Endothelial cell (in vitro differentiated cells): ENCODE results near the gene ADCY3. TPM values are rescaled to one million over a fixed set of nuclear protein-coding genes. Genes with fewer than 3 reads are reported as not detected.
A peak's percentile ranks its signal among the peaks of the same experiment; 100 is the strongest.

Source experiments
- DNase-seq: peaks from one replicate; pipeline ENCODE4 v3.0.0; 2021; ENCODE audit warnings: low spot score
- H3K27ac Mint-ChIP-seq: one replicate; pipeline ENCODE4 v1.8.0; 2021; ENCODE audit warnings: mixed read lengths, inconsistent platforms; ENCODE audit not compliant: unreplicated experiment
- H3K27me3 Mint-ChIP-seq: one replicate; pipeline ENCODE4 v1.8.0; 2021; ENCODE audit warnings: mild to moderate bottlenecking, moderate library complexity, mixed read lengths, inconsistent platforms; ENCODE audit not compliant: unreplicated experiment
- H3K36me3 Mint-ChIP-seq: one replicate; pipeline ENCODE4 v1.8.0; 2021; ENCODE audit warnings: mild to moderate bottlenecking, low read depth, mixed read lengths, inconsistent platforms; ENCODE audit not compliant: unreplicated experiment
- H3K4me1 Mint-ChIP-seq: one replicate; pipeline ENCODE4 v1.8.0; 2021; ENCODE audit warnings: mild to moderate bottlenecking, mixed read lengths, inconsistent platforms; ENCODE audit not compliant: unreplicated experiment
- H3K4me3 Mint-ChIP-seq: one replicate; pipeline ENCODE4 v1.8.0; 2021; ENCODE audit warnings: mild to moderate bottlenecking, mixed read lengths, inconsistent platforms; ENCODE audit not compliant: unreplicated experiment
- H3K9me3 Mint-ChIP-seq: one replicate; pipeline ENCODE4 v1.8.0; 2021; ENCODE audit warnings: mixed read lengths, inconsistent platforms; ENCODE audit not compliant: unreplicated experiment
- total RNA-seq: library from RNA; stranded (reverse); fragmentation: NEBNext Ultra II Directional; extraction: Animal tissue kit (Norgen Biotek cat#: 25700); gene quantifications from one replicate; pipeline ENCODE4 v1.2.1, GENCODE V29; 2021; ENCODE audit not compliant: unreplicated experiment
- TF ChIP-seq, protein P1 (sequence below): fragments of 200-600 bp; sonication (generic); IDR thresholded peaks from one replicate; pipeline ENCODE4 v1.5.0; 2021; ENCODE audit warnings: antibody characterized with exemption; ENCODE audit not compliant: unreplicated experiment

ADCY3 gene
- total RNA-seq, 1 donor from 2014 or later: 88.0 TPM

DNA sequence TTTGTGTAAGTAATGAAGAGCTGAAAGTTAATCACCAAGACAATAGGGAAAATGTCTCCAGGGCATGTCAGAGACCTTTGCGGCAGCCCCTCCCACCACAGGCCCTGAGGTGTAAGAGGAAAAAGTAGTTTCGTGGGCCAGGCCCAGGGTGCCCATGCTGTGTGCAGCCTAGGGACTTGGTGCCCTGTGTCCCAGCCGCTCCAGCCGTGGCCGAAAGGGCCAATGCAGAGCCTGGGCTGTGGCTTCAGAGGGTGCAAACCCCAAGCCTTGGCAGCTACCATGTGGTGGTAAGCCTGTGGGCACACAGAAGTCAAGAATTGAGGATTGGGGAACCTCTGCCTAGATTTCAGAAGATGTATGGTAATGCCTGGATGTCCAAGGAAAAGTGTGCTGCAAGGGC lies 74.3 kb downstream of the ADCY3 start:
- TF ChIP-seq, protein P1, sequence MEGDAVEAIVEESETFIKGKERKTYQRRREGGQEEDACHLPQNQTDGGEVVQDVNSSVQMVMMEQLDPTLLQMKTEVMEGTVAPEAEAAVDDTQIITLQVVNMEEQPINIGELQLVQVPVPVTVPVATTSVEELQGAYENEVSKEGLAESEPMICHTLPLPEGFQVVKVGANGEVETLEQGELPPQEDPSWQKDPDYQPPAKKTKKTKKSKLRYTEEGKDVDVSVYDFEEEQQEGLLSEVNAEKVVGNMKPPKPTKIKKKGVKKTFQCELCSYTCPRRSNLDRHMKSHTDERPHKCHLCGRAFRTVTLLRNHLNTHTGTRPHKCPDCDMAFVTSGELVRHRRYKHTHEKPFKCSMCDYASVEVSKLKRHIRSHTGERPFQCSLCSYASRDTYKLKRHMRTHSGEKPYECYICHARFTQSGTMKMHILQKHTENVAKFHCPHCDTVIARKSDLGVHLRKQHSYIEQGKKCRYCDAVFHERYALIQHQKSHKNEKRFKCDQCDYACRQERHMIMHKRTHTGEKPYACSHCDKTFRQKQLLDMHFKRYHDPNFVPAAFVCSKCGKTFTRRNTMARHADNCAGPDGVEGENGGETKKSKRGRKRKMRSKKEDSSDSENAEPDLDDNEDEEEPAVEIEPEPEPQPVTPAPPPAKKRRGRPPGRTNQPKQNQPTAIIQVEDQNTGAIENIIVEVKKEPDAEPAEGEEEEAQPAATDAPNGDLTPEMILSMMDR: no peak
- Mint-ChIP-seq H3K27me3 (peaks cover 15% of the 10 kb centered on the region), H3K9me3 (no peaks in the 10 kb centered on the region), H3K36me3 (peaks cover 36% of the 10 kb centered on the region), H3K4me1 (peaks cover 8% of the 10 kb centered on the region), H3K4me3 (peak overlapping the region; percentile 31), H3K27ac (no peak overlapping the region)
- DNase-seq: no peak

DNA sequence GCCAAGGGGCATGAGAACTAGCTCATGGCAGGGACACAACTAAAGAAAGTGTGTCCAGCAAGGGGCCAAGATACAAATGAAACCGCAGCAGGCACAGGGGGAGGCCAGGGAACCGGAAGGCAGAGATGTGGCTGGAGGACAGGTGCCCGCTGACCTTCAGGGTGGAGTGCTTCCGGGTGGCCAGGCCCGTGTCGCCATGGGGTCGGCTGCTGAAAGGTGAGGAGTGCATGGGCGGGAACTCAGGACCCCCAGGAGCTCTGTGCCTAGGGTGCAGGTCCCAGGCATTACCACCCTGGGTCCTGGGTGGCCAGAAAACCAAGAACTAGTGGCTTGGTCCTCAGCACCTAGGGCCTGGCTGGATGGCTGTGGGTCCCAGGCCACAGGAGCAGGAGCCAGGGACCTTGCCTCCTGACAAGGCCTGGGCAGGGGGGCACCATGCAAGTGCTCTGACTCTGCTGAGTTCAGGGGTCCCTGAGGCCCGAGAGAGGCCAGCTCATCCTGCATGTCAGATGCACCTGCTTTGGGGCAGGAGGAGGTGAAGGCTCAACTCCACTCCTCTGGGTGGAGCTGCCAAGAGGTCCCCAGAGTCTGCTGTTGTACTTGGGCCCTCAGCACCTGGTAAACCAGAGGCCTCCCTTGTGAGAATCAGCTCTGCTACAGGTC lies 75.9 kb downstream of the ADCY3 start:
- no peaks in the 10 kb centered on the region for H3K9me3 Mint-ChIP-seq
- H3K36me3 Mint-ChIP-seq: peaks cover 28% of the 10 kb centered on the region
- H3K4me1 Mint-ChIP-seq: peaks cover 14% of the 10 kb centered on the region
- H3K27ac Mint-ChIP-seq: peak overlapping the region; percentile 0
- H3K4me3 Mint-ChIP-seq: no peak overlapping the region
- H3K27me3 Mint-ChIP-seq: peaks cover 16% of the 10 kb centered on the region
- no peak for DNase-seq
- TF ChIP-seq, protein P1: no peak

DNA sequence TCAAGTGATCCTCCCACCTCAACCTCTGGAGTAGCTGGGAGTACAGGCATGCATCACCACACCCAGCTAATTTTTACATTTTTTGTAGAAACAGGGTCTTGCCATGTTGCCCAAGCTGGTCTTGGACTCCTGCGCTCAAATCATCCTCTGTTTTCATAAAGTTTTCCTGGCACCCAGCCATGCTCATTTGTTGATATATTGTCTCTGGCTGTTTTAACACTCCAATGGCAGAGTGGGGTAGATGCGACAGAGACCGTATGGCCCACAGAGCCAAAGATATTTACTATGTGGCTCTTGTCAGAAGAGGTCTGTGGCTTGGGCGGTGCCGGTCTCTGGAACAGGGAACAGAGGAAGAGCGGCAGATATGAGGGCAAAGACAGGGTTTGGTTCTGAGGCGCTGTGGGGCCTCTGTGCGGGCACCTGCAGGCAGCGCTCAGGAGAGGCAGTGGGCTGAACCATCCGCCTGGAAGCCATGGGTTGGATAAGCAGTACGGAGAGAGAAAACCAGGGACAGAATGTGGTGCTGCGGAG lies 76.6 kb downstream of the ADCY3 start:
- H3K27me3 Mint-ChIP-seq: peaks cover 18% of the 10 kb centered on the region
- TF ChIP-seq, protein P1: no peak

DNA sequence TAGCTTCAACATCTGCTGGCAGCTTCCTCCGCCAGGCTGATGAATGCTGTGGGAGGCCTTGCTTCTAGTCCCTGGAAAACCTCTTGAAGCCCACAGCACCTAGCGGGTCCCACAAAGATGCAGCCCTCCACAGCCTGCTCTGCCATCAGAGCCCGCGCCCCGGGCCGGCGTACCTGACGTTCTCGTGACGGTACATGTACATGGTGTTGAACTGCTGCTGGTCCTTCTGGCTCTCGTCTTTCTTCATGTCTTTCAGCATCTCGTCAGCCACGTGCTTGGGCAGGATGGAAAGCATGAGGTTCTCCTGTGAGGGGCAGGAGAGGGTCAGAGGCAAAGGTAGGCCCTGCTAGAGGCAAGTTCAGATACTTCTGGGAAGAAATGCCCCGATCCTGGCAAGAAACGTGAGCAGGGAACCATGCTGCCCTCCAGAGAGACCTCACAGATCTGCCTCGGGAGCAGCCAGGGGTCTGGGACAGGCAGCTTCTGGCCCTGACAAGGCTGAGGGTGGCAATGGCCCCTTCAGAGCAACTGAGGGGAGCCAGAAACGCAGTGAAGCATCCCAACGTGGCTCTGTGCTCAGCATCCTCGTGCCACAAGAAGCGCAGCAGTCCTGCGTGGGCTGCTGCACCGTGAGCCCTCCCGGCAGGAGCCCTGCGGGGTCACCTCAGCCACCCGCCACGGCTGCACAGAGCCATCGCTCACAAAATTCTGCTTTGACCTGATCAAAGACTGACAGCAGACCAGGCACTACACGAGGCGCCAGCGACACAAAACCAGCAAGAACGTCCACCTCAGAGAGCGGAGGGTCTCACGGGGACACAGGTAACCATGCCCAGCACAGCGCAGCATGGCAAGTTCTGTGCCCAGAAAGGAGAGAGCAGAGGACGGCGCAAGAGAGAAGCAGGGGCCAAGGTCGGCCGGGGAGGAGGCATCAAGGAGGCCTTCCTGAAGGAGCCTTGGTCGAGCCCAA lies 77.7 kb downstream of the ADCY3 start:
- peaks cover 14% of the 10 kb centered on the region for H3K4me1 Mint-ChIP-seq

More for the DNA sequence above, 76.6 kb downstream of the ADCY3 start:
- H3K36me3 Mint-ChIP-seq: peaks cover 28% of the 10 kb centered on the region
- H3K27ac Mint-ChIP-seq: peak overlapping the region; percentile 0
- no peaks in the 10 kb centered on the region for H3K9me3 Mint-ChIP-seq
- DNase-seq: no peak
- peaks cover 14% of the 10 kb centered on the region for H3K4me1 Mint-ChIP-seq
- H3K4me3 Mint-ChIP-seq: peak overlapping the region; percentile 11

More for the DNA sequence above, 77.7 kb downstream of the ADCY3 start:
- Mint-ChIP-seq H3K4me3 (peak overlapping the region; percentile 58), H3K36me3 (peaks cover 31% of the 10 kb centered on the region), H3K27ac (no peak overlapping the region), H3K27me3 (peaks cover 18% of the 10 kb centered on the region), H3K9me3 (no peaks in the 10 kb centered on the region)
- TF ChIP-seq, protein P1: no peak
- DNase-seq: no peak
